ENCODE data around the gene PTPN3. TPM values are rescaled to one million over a fixed set of nuclear protein-coding genes. Genes with fewer than 3 reads are reported as not detected.
"Not testable (repeated sequence)": the region's sequence is repeated elsewhere in the genome, so short reads cannot be mapped to it uniquely, and the experiment has no call there.

Gene PTPN3
- total RNA-seq (2021; ENCODE audit: unreplicated experiment) (20.8 TPM), Bru-seq, nascent RNA (percentile 78 among the genes with signal in this experiment), BruChase-seq, experiment 1, labeled RNA remaining after a 6-hour chase (percentile 73 among the genes with signal in this experiment), BruChase-seq, experiment 2, labeled RNA remaining after a 2-hour chase (percentile 72 among the genes with signal in this experiment)
- 12.1 and 15.1 TPM in 2 replicates for polyA plus RNA-seq (2012)
- long read RNA-seq, full-length matches to known transcripts: 7 of 38 reads
- long read RNA-seq, partial matches to known transcripts: 18 of 38 reads
- long read RNA-seq, other reads (novel, unspliced or antisense): 13 of 38 reads

GRCh38 chr9:109498195-109499092, at the start of gene PTPN3:
Gene PTPN3 (minus strand): TSS chr9:109498307. CDS start chr9:109463434, 34,873 bp downstream.
- Histone ChIP-seq H3K79me2 (ENCODE audit: insufficient read depth, low read length) (peaks cover 39% of the 10 kb centered on the region), H3K36me3 (ENCODE audit: control insufficient read depth in 1 of 2, insufficient read depth in 2 of 2, low read length in 2 of 2) (no peaks in the 10 kb centered on the region), H3K4me2 (ENCODE audit: low read length) (peak within 1 kb of the TSS; percentile 94), H3K9me3 (ENCODE audit: control insufficient read depth in 1 of 2, insufficient read depth in 1 of 2, low read depth in 1 of 2, low read length in 2 of 2) (no peaks in the 10 kb centered on the region), H3K4me3 (replicated peaks in 1 of 2; ENCODE audit: low read depth in 1 of 2, low read length in 2 of 2) (peak within 1 kb of the TSS; percentile 61 to 76), H3K9ac (ENCODE audit: low read length) (peak within 1 kb of the TSS; percentile 60), H3K4me1 (ENCODE audit: control insufficient read depth in 1 of 2, insufficient read depth in 2 of 2, low read length in 2 of 2) (peaks cover 21 to 28% of the 10 kb centered on the region in 2 experiments; a peak in 3 of 4 replicates), H4K20me1 (ENCODE audit: insufficient read depth) (no peaks in the 10 kb centered on the region), H3K27ac (ENCODE audit: low read depth, low read length) (peak within 1 kb of the TSS; percentile 58; the same call in 1 of the 2 replicates), H3K27me3 (ENCODE audit: insufficient read depth, low read length) (no peaks in the 10 kb centered on the region), H2AFZ (ENCODE audit: low read depth, low read length, poor library complexity, severe bottlenecking) (no peak within 1 kb of the TSS), H3K9me2 (ENCODE audit: insufficient read depth) (no peaks in the 10 kb centered on the region)
- RAD21 ChIA-PET (ENCODE audit: low non-redundant PET in 1 of 2, low total read pairs in 2 of 2, uncharacterized antibody in 2 of 2, unreplicated experiment in 2 of 2): no interaction called here
- TF ChIP-seq SP1 (IDR thresholded peaks at IDR 0.05; ENCODE audit: low read depth): no peak
- no peak for TF ChIP-seq ELF1 (IDR thresholded peaks at IDR 0.05; ENCODE audit: borderline replicate concordance, low read depth)
- TF ChIP-seq EGR1 (IDR thresholded peaks at IDR 0.05; ENCODE audit: low read depth): peak; percentile 43
- TF ChIP-seq SIN3A (IDR thresholded peaks at IDR 0.05; ENCODE audit: low read depth): no peak
- TF ChIP-seq, protein P1, sequence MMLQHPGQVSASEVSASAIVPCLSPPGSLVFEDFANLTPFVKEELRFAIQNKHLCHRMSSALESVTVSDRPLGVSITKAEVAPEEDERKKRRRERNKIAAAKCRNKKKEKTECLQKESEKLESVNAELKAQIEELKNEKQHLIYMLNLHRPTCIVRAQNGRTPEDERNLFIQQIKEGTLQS (IDR thresholded peaks at IDR 0.05): no peak
- TF ChIP-seq POLR2AphosphoS5 (IDR thresholded peaks at IDR 0.05; ENCODE audit: low read depth, low read length): peak; percentile 52; the same call in 1 of the 2 replicates
- TF ChIP-seq POLR2A (IDR thresholded peaks at IDR 0.05; ENCODE audit: borderline replicate concordance, extremely low read depth, insufficient read depth, insufficient read length): peak; percentile 42
- 0 out of 2 replicates have a peak, but pooled peaks have one; percentile 11 for TF ChIP-seq ZFX (IDR thresholded peaks at IDR 0.05)
- CTCF ChIA-PET: no interaction called here
- no TSS peak for BruUV-seq (replicated peaks)
- intact Hi-C loops (cut with micrococcal nuclease): no loop called here
- POLR2A ChIA-PET: interaction anchor here (0.9 kb wide), 1 partner anchor 29 kb away, joined by 4 read pairs; no protein-coding TSS in a partner anchor
- DNase-seq (ENCODE audit: low read depth, low spot score) (no peak), ATAC-seq (peak; percentile 74)

DNA sequence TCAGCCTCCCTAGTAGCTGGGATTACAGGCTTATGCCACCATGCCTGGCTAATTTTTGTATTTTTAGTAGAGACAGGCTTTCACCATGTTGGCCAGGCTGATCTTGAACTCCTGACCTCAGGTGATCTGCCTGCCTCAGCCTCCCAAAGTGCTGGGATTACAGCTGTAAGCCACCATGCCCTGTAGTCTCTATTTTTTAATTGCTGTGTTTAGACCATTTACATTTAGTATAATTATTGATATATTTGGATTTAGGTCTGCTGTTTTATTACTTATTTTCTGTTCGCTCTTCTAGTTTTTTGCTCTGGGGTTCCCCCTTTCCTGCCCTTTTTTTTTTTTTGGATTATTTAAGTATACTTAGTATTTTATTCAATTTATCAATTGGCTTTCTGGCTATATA, 46.8 kb upstream of the PTPN3 start:
- RAD21 ChIA-PET (ENCODE audit: low non-redundant PET in 1 of 2, low total read pairs in 2 of 2, uncharacterized antibody in 2 of 2, unreplicated experiment in 2 of 2); H3K27ac ChIP-seq (ENCODE audit: low read depth, low read length); H4K20me1 ChIP-seq (ENCODE audit: insufficient read depth); H3K36me3 ChIP-seq (ENCODE audit: control insufficient read depth in 1 of 2, insufficient read depth in 2 of 2, low read length in 2 of 2); POLR2A ChIA-PET; H3K27me3 ChIP-seq (ENCODE audit: insufficient read depth, low read length); H2AFZ ChIP-seq (ENCODE audit: low read depth, low read length, poor library complexity, severe bottlenecking); intact Hi-C loops (cut with micrococcal nuclease); ATAC-seq; CTCF ChIA-PET; H3K79me2 ChIP-seq (ENCODE audit: insufficient read depth, low read length); H3K4me2 ChIP-seq (ENCODE audit: low read length); BruUV-seq (replicated peaks); H3K9ac ChIP-seq (ENCODE audit: low read length); DNase-seq (ENCODE audit: low read depth, low spot score); H3K4me3 ChIP-seq (replicated peaks in 1 of 2; ENCODE audit: low read depth in 1 of 2, low read length in 2 of 2); H3K4me1 ChIP-seq (ENCODE audit: control insufficient read depth in 1 of 2, insufficient read depth in 2 of 2, low read length in 2 of 2); H3K9me2 ChIP-seq (ENCODE audit: insufficient read depth): not testable (repeated sequence)
- H3K9me3 ChIP-seq (ENCODE audit: control insufficient read depth in 1 of 2, insufficient read depth in 1 of 2, low read depth in 1 of 2, low read length in 2 of 2): peaks cover 0 to 13% of the 10 kb centered on the region in 2 experiments; a peak in 3 of 4 replicates

All from HCT116 (cell line).